Stomach smooth muscle (tissue), 2 donors: Measurements from ENCODE around the gene TMEM132C.
A peak's percentile ranks its signal among the peaks of the same experiment; 100 is the strongest.
"Not testable (repeated sequence)": the region's sequence is repeated elsewhere in the genome, so short reads cannot be mapped to it uniquely, and the experiment has no call there.

ENCODE experiments used
- H3K27ac ChIP-seq: one replicate; pipeline ENCODE4 v1.7.0; 2013; ENCODE audit warnings: mild to moderate bottlenecking, low read length, inconsistent platforms
- H3K27me3 ChIP-seq, 2 donors: one replicate each; pipeline ENCODE4 v1.7.0; 2013; ENCODE audit warnings: low read length in 2 of 2; ENCODE audit not compliant: insufficient read depth in 2 of 2, control insufficient read depth in 1 of 2
- H3K36me3 ChIP-seq, 2 donors: one replicate each; pipeline ENCODE4 v1.7.0; 2013; ENCODE audit warnings: low read length in 2 of 2; ENCODE audit not compliant: control insufficient read depth in 2 of 2, insufficient read depth in 2 of 2
- H3K4me1 ChIP-seq: one replicate; pipeline ENCODE4 v1.7.0; 2013; ENCODE audit warnings: low read length; ENCODE audit not compliant: control insufficient read depth, insufficient read depth
- H3K4me3 ChIP-seq, 2 donors: one replicate each; pipeline ENCODE4 v1.7.0; 2013; ENCODE audit warnings: low read length in 2 of 2
- H3K9ac ChIP-seq, 2 donors: one replicate each; pipeline ENCODE4 v1.7.0; 2013; ENCODE audit warnings: low read length in 2 of 2, mild to moderate bottlenecking in 1 of 2
- H3K9me3 ChIP-seq, 2 donors: one replicate each; pipeline ENCODE4 v1.7.0; 2013; ENCODE audit warnings: low read length in 2 of 2; ENCODE audit not compliant: control insufficient read depth in 2 of 2
- donor health status: healthy.
- donor health status: Pancreatic carcinoma.

Gene TMEM132C

DNA sequence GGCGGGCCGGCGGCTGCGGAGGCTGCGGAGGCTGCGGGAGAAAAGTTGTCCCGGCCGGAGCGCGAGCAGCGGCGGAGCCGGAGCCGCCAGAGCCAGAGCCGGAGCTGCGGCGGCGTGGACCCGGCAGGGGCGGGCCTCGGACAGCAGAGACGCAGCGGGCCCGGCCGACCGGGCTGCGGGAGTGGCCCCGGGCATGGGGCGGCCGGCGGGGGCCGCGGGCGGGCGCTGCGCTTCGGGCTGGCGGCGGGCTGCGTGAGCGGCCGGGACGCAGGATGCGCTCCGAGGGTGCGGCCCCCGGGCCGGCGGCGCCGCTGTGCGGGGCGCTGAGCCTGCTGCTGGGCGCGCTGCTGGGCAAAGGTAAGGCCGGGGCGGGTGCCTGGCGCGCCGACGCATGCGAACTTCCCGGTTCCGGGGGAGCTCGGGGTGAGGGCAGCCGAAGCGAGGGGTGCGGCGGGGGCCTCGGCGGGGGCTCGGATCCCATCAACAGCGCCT lies at the start of gene TMEM132C:
Gene TMEM132C, plus strand, starts transcription at position 40 of the 492 bp plus-strand sequence. Its CDS starts 233 bp downstream, at position 273.
- H3K27me3 ChIP-seq = peaks cover 22 to 44% of the 10 kb centered on the region in 2 donors
- peak within 1 kb of the TSS; percentile 25 to 40 for H3K4me3 ChIP-seq
- H3K36me3 ChIP-seq = no peaks in the 10 kb centered on the region
- no peak within 1 kb of the TSS for H3K27ac ChIP-seq
- H3K4me1 ChIP-seq = no peaks in the 10 kb centered on the region
- H3K9ac ChIP-seq = no peak within 1 kb of the TSS
- peaks cover 0 to 6% of the 10 kb centered on the region in 2 donors for H3K9me3 ChIP-seq

DNA sequence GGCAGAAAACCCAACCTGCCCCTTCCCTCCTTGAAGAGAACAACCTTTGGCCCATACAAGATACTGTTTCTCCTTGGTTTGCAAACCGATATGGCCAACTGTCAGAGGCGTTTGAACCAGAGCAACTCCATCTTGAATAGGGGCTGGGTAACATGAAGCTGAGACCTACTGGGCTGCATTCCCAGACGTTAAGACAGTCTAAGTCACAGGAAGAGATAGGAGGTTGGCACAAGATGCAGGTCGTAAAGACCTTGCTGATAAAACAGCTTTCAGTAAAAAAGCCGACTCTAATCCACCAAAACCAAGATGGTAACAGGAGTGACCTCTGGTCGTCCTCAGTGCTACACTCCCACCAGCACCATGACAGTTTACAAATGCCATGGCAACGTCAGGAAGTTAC lies 42.7 kb upstream of the TMEM132C start:
- H3K27me3 ChIP-seq = peaks cover 0 to 5% of the 10 kb centered on the region in 2 donors
- H3K4me3 ChIP-seq = no peak overlapping the region
- H3K9me3 ChIP-seq = no peaks in the 10 kb centered on the region
- no peak overlapping the region for H3K9ac ChIP-seq
- no peak overlapping the region for H3K27ac ChIP-seq
- H3K4me1 ChIP-seq = no peaks in the 10 kb centered on the region
- H3K36me3 ChIP-seq = no peaks in the 10 kb centered on the region

DNA sequence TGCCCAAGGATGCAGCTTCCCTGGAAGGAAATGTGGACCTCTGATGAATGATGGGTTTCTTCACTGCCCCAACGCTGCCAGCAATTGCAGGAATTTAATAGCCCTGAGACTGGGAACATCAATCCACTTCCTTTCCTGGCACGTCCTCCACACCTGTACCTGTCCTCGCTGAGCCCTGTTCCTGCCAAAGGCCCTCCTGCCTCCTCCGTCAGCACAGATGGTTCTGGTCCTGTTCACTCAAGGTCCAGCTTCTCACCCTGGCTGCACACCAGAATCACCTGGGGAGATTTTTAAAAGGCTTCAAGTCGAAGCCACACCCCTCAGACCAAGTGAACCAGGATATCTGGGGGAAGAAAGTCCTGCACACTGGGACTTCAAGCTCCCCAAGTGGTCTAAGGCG lies 38.4 kb upstream of the TMEM132C start:
- peaks cover 0 to 4% of the 10 kb centered on the region in 2 donors for H3K9me3 ChIP-seq
- H3K27ac ChIP-seq = no peak overlapping the region
- no peak overlapping the region for H3K9ac ChIP-seq
- H3K36me3 ChIP-seq = no peaks in the 10 kb centered on the region
- peaks cover 0 to 5% of the 10 kb centered on the region in 2 donors for H3K27me3 ChIP-seq
- H3K4me3 ChIP-seq = no peak overlapping the region
- H3K4me1 ChIP-seq = no peaks in the 10 kb centered on the region

DNA sequence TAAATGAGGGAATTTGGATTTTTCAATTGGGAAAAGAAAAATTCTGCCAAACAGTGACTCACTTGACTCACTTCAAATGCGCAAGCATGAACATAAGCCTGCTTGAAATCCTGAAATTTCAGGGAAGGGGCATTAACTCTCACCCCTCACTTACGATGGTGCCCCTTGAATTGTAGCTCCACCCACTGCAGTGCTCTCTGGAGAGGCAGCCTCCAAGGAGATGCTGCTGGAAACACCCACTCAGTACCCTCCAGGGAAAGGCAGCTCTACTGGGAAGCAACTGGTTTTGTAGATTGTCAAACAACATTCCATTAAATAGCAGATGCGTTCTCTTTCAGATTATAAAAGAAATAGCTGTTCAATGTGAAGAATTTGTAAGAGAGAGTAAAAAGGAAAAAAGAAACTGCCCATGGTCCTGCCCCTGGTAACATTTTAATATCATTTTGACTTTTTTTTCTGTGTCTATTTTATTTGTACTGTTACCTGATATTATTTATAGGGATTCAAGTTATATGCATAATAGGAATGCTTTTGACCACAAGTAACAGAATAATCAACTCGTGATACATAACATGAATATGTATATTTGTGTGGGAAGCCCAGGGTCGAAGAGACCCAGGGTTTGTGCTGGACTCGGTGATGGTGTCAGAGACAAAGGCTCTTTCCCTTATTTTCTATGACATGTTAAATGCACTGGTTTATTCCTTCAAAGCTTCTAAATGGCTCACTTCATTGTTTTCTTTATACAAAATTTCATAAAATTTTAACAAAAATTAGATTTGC lies 31.1 kb upstream of the TMEM132C start:
- Histone ChIP-seq H3K27me3 (no peaks in the 10 kb centered on the region), H3K36me3 (no peaks in the 10 kb centered on the region), H3K4me1 (no peaks in the 10 kb centered on the region), H3K9ac (no peak overlapping the region), H3K27ac (no peak overlapping the region), H3K9me3 (peaks cover 4 to 7% of the 10 kb centered on the region in 2 donors), H3K4me3 (no peak overlapping the region)

DNA sequence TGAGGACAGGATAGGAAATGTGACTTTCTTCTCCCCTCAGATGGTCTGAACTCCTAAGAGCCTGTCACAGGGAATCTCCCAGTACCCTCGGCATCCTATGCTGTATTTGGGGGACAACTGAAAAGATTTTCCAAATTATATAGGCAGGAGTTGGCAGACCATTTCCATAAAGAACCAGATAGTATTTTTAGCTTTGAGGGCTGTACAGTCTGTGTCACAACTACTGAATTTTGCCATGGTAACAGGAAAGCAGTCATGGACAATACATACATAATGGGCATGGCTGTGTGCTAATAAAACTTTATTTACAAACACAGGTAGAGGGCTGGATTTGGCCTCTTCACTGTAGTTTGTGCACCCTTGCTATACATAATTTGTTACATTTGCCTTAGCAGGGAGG lies 30.4 kb upstream of the TMEM132C start:
- Histone ChIP-seq H3K27me3 (no peaks in the 10 kb centered on the region), H3K27ac (no peak overlapping the region), H3K9ac (no peak overlapping the region), H3K4me3 (no peak overlapping the region), H3K36me3 (no peaks in the 10 kb centered on the region), H3K9me3 (peaks cover 4 to 7% of the 10 kb centered on the region in 2 donors), H3K4me1 (no peaks in the 10 kb centered on the region)

DNA sequence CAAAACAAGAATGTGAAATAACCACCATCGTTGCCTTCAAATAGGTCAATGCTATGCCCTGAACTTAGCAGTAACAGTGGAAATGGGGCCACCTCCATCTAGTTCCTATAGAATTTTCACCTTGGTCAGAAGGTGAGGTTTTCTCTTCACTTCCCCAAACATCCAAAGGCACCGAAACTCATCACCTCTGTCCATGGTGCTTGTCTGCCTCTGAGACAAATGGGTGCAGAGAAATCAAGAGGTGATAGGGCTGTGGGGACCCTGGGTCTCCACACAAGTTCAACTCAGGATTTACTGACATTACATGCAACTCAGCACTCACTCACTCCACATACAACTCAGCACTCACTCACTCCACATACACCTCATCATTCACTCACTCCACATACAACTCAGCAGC lies 26.2 kb upstream of the TMEM132C start:
- Histone ChIP-seq H3K4me3 (no peak overlapping the region), H3K36me3 (no peaks in the 10 kb centered on the region), H3K27me3 (no peaks in the 10 kb centered on the region), H3K4me1 (no peaks in the 10 kb centered on the region), H3K9ac (no peak overlapping the region), H3K9me3 (peaks cover 4 to 9% of the 10 kb centered on the region in 2 donors), H3K27ac (no peak overlapping the region)

DNA sequence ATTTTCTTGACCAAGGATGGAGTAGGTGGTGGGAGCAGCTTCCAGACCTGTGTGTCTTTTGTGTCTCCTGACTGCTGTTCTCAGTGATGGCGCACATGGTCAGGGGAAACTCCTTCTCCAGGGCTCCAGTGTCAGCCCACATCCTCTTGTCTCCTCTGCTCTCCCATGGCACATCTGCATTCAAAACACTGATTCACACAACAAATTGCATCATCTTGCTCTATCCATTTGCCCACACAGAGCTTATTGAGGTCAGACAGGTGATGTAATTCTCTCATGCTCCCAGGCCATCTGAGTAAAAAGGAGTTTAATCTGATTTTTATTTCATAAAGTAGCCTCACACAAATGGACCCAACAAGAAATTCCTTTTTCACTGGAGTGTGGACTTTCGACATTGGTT lies 21.8 kb upstream of the TMEM132C start:
- H3K27me3 ChIP-seq = no peaks in the 10 kb centered on the region
- H3K4me3 ChIP-seq = no peak overlapping the region
- H3K9me3 ChIP-seq = peaks cover 4 to 9% of the 10 kb centered on the region in 2 donors
- no peak overlapping the region for H3K27ac ChIP-seq
- H3K9ac ChIP-seq = no peak overlapping the region
- H3K36me3 ChIP-seq = no peaks in the 10 kb centered on the region
- no peaks in the 10 kb centered on the region for H3K4me1 ChIP-seq

DNA sequence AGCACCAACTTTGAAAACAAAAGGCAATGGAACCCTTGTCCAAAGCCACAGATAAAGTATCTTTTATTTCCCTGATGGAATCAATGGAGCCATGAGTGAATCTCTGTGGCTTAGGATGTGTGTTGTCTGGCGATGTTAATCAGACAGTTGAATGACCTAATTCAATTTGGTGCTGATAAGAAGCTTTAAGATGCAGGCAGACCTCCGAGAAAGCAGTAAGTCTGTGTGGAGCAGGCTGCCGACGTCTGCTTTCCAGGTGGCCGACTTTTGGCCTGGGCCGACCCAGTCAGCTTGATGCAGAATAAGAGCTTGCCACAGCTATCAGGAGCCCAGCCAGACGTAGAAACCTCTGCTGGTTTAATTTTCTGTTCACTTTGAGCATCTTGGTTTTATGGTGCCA lies 21.1 kb upstream of the TMEM132C start:
- H3K4me3 ChIP-seq = no peak overlapping the region
- no peak overlapping the region for H3K27ac ChIP-seq
- no peaks in the 10 kb centered on the region for H3K4me1 ChIP-seq
- no peak overlapping the region for H3K9ac ChIP-seq
- H3K36me3 ChIP-seq = no peaks in the 10 kb centered on the region
- H3K27me3 ChIP-seq = no peaks in the 10 kb centered on the region
- peaks cover 4 to 9% of the 10 kb centered on the region in 2 donors for H3K9me3 ChIP-seq

DNA sequence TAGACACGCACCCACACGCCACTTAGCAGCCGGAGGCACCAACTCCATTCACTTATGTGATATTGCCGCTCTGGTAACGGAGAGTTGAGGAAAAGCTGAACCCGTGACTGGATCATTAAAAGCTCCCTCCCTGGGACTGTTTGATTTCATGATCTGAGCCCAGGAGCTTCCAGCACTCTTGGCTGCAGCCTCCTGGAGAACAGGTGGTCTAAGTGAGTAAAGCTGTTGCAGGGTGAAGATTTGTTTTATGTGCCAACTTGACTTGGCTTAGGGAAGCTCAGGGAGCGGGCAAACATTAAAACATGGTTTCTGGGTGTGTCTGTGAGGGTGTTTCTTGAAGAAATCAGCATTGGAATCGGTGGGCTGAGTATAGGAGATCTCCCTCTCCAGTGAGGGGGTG lies 16.9 kb upstream of the TMEM132C start:
- Histone ChIP-seq H3K27ac (no peak overlapping the region), H3K4me1 (no peaks in the 10 kb centered on the region), H3K9me3 (peaks cover 0 to 4% of the 10 kb centered on the region in 2 donors), H3K4me3 (no peak overlapping the region), H3K9ac (no peak overlapping the region), H3K36me3 (no peaks in the 10 kb centered on the region), H3K27me3 (peaks cover 0 to 2% of the 10 kb centered on the region in 2 donors)

DNA sequence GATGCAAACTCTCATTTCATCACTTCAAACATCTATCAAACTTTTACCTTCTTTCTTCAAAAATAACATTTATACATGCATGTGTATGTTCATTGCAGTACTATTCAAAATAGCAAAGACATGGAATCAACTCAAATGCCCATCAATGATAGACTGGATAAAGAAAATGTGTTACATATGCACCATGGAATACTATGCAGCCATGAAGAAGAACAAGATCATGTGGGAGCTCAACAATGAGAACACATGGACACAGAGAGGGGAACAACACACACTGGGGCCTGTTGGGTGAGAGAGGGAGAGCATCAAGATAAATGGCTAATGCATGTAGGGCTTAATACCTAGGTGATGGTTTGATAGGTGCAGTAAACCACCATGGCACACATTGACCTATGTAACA lies 13.1 kb upstream of the TMEM132C start:
- H3K4me1 ChIP-seq, H3K9ac ChIP-seq, H3K4me3 ChIP-seq, H3K27ac ChIP-seq, H3K9me3 ChIP-seq, H3K27me3 ChIP-seq, H3K36me3 ChIP-seq: not testable (repeated sequence)

DNA sequence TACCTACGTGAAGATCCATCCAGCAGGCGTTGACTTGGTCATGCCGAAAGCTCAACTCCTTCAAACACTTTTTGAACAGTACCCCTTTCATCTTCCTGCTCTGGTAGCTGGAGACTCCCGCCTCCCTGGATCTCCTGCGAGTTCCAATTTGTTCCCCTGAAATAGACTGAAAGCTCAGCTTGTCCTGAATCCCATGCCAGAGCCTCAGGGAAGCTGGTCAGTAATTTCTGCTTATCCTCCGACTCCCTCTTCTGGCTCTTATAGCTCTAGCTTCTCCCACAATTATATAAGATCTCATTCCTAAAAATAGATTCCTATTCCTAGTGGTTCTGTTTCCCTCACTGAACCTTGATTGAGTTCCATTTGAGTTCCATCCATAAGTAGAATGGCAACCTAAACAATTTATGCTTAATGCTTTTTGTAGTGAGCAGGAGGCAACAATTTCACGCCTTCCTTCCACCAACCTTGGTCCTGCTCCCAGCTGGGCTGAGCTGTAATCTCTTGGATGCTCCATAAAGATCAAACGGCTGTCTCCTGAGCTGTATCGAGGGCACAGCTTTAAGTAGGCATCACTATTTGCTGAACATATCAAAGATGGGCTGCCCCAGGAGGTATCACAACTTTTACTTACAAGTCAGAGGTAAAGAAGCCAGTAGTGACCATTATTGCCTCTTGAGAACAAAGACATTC lies 8.0 kb upstream of the TMEM132C start:
- Histone ChIP-seq H3K27ac (no peak overlapping the region), H3K4me3 (no peak overlapping the region), H3K27me3 (peaks cover 6 to 9% of the 10 kb centered on the region in 2 donors), H3K36me3 (no peaks in the 10 kb centered on the region), H3K9ac (no peak overlapping the region), H3K4me1 (no peaks in the 10 kb centered on the region), H3K9me3 (peaks cover 0 to 3% of the 10 kb centered on the region in 2 donors)
